GM18868 (cell line): ENCODE measurements around the gene CTSZ.
"Not testable (repeated sequence)": the region's sequence is repeated elsewhere in the genome, so short reads cannot be mapped to it uniquely, and the experiment has no call there.

Source experiments
- ATAC-seq: cut with Tn5 transposase; IDR thresholded peaks from one replicate; pipeline ENCODE4 v1.9.1; 2021; ENCODE audit warnings: mild to moderate bottlenecking, moderate library complexity; ENCODE audit not compliant: unreplicated experiment

CTSZ gene

DNA sequence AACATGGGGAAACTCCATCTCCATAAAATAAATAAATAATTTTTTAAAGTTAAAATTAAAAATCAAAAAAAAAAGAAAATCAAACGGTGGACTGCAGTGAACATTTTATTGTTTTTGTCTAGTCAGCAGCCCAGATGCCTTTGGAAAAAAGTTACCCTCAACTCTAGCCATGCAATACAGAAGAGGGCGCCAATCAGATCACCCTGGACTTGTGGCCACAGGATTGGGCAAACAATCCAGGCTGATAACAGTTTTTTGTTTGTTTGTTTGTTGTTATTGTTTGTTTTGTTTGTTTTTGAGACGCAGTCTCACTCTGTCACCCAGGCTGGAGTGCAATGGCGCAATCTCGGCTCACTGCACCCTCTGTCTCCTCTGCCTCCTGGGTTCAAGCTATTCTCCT is 56.5 kb downstream of the CTSZ start:
- no peak for ATAC-seq

DNA sequence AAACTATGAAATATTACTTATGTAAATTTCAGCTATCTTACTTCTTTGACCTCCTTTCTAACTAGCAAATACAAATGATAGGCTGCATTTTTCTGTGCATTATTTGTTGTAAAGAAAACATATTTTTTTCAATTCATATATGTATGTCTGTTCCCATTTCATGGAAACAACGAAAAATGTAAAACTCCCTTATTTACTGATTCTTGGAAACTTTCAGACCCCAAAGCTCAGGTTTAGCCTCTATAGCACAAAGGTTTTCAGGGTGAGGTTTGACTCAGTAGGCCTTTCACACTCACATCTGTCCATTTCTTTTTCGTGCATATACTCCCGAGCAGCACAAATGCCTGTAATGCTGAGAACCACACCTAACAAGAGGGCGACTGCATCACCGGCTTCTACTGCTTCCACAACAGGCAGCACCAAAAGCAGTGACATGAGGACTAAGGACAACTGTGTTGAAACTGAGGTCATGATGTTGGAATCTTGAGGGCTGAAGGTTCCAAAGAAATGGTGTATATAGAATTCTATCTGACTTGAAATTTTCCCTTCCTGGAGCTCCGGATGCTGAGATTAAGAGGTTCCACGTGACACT is 59.2 kb downstream of the CTSZ start:
- ATAC-seq, result not testable (repeated sequence)

DNA sequence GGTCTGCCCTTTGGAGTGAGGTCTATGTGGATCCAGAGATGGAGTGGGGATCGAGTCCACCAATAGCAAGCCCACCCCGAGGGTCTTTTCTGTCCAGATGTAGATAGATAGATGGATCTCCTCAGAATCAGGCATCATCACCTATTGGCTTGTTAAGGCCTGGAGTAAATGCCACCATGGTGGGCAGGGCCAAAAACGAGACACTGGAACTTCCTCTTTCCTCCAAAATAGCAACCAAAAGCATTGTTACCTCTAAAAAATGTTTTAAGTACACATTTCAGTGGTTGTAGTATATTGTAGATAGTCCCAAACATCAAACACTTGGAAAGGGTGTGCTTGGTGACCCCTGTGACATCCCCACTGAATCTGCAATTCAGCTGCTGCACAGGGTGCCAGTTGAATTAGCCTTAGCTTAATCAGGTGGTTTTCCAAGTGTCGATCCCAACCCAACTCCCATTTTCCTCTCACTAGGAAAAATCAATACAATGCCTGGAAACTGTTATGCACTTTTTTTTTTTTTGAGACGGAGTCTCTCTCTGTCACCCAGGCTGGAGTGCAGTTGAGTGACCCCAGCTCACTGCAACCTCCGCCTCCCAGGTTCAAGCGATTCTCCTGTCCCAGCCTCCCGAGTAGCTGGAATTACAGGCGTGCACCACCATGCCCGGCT is 61.0 kb downstream of the CTSZ start:
- no peak for ATAC-seq
